Bronchial smooth muscle cell (primary cell): ENCODE results near the gene POTEG. TPM values are rescaled to one million over a fixed set of nuclear protein-coding genes. Genes with fewer than 3 reads are reported as not detected.

Experiments used
- total RNA-seq: library from RNA; depleted of rRNA; stranded (reverse); fragments of >200 nt; gene quantifications from 2 replicates; pipeline ENCODE4 v1.2.1, GENCODE V29; 2014

Gene POTEG
- not detected in 2 replicates for total RNA-seq

DNA sequence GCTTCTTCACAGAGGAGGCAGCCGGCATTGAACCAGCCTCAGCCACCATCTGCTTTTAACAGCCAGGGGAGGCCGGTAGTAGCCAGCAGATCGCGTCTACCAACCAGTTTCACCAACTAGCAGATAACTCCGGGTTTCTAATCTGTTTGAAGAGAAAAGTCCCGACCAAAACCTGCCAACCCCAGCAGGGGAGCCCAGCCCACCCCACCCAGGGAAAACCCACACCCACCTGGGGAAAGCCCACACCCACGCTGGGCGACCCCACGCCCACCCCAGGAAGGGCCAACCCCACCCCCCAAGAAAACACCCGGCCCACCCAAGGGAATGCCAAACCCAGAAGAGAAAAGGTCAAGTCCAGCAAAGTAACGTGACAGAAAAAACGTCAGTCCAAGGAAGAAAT lies at the start of gene POTEG:
POTEG (minus strand) TSS at position 101 of the 400 bp plus-strand sequence; CDS start at position 49, 52 bp downstream.

